ENCODE measurements around the gene ACOT7. TPM values are rescaled to one million over a fixed set of nuclear protein-coding genes. Genes with fewer than 3 reads are reported as not detected.
A peak's percentile ranks its signal among the peaks of the same experiment; 100 is the strongest.

ACOT7 gene
- total and polyA plus RNA-seq, 9 donors: 7.5 to 24.0 (median 20.5) TPM

DNA sequence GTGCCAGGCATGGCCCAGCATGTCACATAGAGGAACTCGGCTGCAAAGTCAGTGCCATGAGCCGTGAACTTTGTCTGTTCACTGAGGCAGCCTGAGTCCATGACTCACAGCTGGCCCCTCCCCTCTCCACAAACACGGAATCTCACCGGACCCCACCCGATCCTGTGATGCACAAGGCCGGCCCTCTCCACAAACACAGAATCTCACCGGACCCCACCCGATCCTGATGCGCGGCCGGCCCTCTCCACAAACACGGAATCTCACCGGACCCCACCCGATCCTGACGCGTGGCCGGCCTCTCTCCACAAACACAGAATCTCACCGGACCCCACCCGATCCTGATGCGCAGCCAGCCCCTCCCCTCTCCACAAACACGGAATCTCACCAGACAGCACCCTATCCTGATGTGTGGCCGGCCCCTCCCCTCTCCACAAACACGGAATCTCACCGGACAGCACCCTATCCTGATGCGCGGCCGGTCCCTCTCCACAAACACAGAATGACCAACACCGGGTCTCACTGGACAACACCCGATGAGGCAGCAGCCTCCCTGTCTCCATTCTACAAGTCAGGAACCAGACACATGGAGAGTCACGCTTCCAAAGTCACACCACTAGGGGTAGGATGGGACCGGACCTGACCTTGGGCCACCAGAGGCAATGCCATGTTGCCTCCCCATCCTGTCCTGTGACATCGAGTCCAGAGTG lies 93.1 kb downstream of the ACOT7 start:
- peaks cover 25% of the 10 kb centered on the region for H3K4me1 ChIP-seq (ENCODE audit: control insufficient read depth, insufficient read depth, low read length)
- no peak overlapping the region for H3K4me3 ChIP-seq (ENCODE audit: low read length)
- no peaks in the 10 kb centered on the region for H3K36me3 ChIP-seq (ENCODE audit: control insufficient read depth, insufficient read depth, low read length)
- no peaks in the 10 kb centered on the region for H3K27me3 ChIP-seq (ENCODE audit: control insufficient read depth, insufficient read depth, low read length)
- no peak for DNase-seq
- WGBS (ENCODE audit: insufficient coverage): 90% methylated on average over 23 of the region's 32 CpGs
- no peaks in the 10 kb centered on the region for H3K9me3 ChIP-seq (replicated peaks; ENCODE audit: control insufficient read depth, low read depth, low read length)
- no peak overlapping the region for H3K27ac ChIP-seq (ENCODE audit: low read length)

DNA sequence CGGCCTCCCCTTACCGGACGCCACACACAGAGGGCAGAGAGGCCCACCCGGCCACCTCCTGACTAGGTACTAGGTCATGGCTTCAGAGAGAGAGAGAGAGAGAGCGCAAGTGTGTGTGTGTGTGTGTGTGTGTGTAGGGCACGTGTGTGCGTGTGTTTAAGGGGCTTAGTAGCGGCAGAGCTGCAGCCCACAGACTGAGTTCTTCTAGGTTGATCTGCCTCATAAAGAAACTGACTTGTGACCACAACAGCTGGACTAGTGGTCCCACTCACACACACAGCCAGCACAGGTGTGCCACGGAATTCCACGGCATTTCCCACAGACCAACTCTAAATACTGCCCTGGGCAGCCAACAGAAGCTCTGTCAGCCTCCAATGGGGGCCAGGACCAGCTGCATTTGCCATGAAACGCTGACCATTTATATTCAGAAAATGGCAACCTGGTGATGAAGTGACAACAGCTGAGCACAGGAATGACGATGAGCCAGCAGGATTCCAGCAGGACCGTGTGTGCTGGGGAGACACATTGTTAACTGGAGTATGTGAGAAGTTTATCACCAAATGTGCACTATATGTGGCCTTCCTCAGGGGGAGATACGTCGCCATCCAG lies 93.9 kb downstream of the ACOT7 start:
- Histone ChIP-seq H3K4me1 (ENCODE audit: control insufficient read depth, insufficient read depth, low read length) (peaks cover 28% of the 10 kb centered on the region), H3K27ac (ENCODE audit: low read length) (peak overlapping the region; percentile 71)
- peak; percentile 55 for DNase-seq

DNA sequence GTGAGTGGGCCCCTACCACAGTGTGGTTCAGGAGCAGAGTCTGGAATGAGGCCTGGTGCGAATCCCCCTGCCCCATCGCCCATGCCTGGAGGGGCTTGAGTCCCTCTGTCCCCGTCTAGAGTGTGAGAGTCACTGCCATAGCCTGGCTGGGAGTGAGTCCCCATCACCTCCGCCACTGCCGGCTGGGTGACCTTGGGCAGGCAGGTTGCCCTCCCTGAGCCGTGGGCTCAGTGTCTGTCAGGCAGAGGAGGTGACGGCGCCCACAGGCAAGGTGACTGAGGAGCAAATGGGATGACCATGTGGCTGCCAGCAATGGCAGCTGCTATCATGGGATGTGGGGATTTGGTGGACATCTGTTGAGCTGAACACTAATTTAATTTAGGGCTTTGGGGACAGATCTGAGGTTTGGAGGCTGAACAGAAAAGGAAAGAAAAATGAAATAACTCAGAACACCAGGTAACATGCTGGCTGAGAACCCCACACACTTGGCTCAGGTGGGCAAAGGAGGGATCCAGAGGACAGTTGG lies 94.6 kb downstream of the ACOT7 start:
- Histone ChIP-seq H3K9me3 (replicated peaks; ENCODE audit: control insufficient read depth, low read depth, low read length) (no peaks in the 10 kb centered on the region), H3K4me1 (ENCODE audit: control insufficient read depth, insufficient read depth, low read length) (peaks cover 34% of the 10 kb centered on the region), H3K36me3 (ENCODE audit: control insufficient read depth, insufficient read depth, low read length) (peaks cover 2% of the 10 kb centered on the region), H3K27ac (ENCODE audit: low read length) (peak overlapping the region; percentile 71), H3K4me3 (ENCODE audit: low read length) (no peak overlapping the region), H3K27me3 (ENCODE audit: control insufficient read depth, insufficient read depth, low read length) (no peaks in the 10 kb centered on the region)
- no peak for DNase-seq
- WGBS (ENCODE audit: insufficient coverage): 90% methylated on average over 6 of the region's 8 CpGs

More for the DNA sequence above, 93.9 kb downstream of the ACOT7 start:
- no peaks in the 10 kb centered on the region for H3K9me3 ChIP-seq (replicated peaks; ENCODE audit: control insufficient read depth, low read depth, low read length)
- no peak overlapping the region for H3K4me3 ChIP-seq (ENCODE audit: low read length)
- H3K27me3 ChIP-seq (ENCODE audit: control insufficient read depth, insufficient read depth, low read length): no peaks in the 10 kb centered on the region
- H3K36me3 ChIP-seq (ENCODE audit: control insufficient read depth, insufficient read depth, low read length): no peaks in the 10 kb centered on the region
- 69% methylated on average over 6 of the region's 15 CpGs for WGBS (ENCODE audit: insufficient coverage)

DNA sequence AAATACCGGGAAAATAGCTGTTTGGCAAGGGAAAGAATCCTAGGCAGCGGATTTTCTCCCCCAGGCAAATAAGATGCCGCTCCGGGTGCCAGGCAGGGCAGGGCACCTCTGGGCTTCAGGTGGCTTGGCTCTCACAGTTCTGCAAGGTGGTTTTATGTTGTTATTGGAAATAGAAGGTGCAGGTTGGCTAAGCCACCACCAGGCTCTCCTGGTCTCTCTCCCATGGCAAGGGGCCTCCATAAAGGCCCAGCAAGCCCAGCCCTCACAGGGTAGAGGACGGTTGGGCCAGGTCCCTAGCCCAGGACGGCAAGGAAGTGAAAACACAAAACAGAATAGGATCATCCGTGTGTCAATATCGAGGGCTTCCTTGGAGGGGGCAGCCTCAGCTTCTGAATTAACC lies 95.0 kb downstream of the ACOT7 start:
- no peak overlapping the region for H3K27ac ChIP-seq (ENCODE audit: low read length)
- no peaks in the 10 kb centered on the region for H3K9me3 ChIP-seq (replicated peaks; ENCODE audit: control insufficient read depth, low read depth, low read length)
- peaks cover 4% of the 10 kb centered on the region for H3K36me3 ChIP-seq (ENCODE audit: control insufficient read depth, insufficient read depth, low read length)
- H3K4me3 ChIP-seq (ENCODE audit: low read length): no peak overlapping the region
- no peak for DNase-seq
- H3K4me1 ChIP-seq (ENCODE audit: control insufficient read depth, insufficient read depth, low read length): peaks cover 37% of the 10 kb centered on the region
- WGBS (ENCODE audit: insufficient coverage): 87% methylated on average over 5 of the region's 8 CpGs
- H3K27me3 ChIP-seq (ENCODE audit: control insufficient read depth, insufficient read depth, low read length): no peaks in the 10 kb centered on the region

DNA sequence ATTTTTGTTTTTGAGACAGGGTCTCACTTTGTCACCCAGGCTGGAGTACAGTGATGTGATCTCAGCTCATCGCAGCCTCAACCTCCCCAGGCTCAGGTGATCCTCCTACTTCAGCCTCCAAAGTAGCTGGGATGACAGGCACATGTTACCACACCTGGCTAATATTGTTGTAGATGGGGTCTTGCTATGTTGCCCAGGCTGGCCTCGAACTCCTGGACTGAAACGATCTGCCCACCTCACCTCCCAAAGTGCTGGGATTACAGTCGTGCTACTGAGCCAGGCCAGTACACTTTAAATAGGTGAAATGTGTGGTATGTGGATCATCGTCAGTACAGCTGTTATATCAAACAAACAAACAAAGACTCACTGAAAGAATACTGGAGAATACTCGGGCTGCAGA lies 97.7 kb downstream of the ACOT7 start:
- Histone ChIP-seq H3K27ac (ENCODE audit: low read length) (no peak overlapping the region), H3K4me1 (ENCODE audit: control insufficient read depth, insufficient read depth, low read length) (peaks cover 57% of the 10 kb centered on the region), H3K27me3 (ENCODE audit: control insufficient read depth, insufficient read depth, low read length) (no peaks in the 10 kb centered on the region), H3K36me3 (ENCODE audit: control insufficient read depth, insufficient read depth, low read length) (peaks cover 4% of the 10 kb centered on the region), H3K4me3 (ENCODE audit: low read length) (no peak overlapping the region), H3K9me3 (replicated peaks; ENCODE audit: control insufficient read depth, low read depth, low read length) (no peaks in the 10 kb centered on the region)
- no CpG with 5 or more reads among the region's 6 CpGs for WGBS (ENCODE audit: insufficient coverage)
- no peak for DNase-seq

DNA sequence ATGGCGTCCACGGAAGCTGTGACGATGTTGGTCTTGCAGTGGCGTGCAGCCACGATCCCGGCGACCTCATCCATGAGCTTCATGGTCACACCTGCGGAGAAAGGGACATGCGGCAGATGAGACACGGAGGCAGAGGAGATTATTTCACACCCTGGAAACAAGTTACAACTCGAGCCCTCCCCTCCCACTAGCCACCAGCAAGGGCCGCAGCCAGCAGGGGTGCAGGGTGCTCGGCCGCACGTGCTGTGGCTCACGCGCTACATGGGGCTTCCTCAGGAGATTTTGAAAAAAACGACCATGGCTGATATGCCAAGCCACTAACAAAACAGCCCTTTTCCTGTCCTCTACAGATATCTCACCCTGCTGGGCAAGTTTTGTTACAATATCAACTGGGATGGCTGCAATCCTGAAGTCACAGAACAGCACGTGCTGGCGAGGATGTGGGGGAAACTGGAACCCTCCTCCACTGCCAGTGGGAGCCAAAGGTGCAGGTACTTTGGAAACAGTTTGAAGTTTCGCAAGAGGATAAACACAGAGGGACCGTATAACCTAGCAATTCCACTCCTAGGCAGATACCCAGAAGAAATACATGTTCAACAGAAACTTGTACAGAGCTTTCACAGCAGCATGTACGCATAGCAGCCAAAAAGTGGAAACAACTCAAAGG lies 98.5 kb downstream of the ACOT7 start:
- 90% methylated on average over 18 of the region's 23 CpGs for WGBS (ENCODE audit: insufficient coverage)
- Histone ChIP-seq H3K27ac (ENCODE audit: low read length) (no peak overlapping the region), H3K36me3 (ENCODE audit: control insufficient read depth, insufficient read depth, low read length) (peaks cover 4% of the 10 kb centered on the region), H3K9me3 (replicated peaks; ENCODE audit: control insufficient read depth, low read depth, low read length) (no peaks in the 10 kb centered on the region), H3K4me1 (ENCODE audit: control insufficient read depth, insufficient read depth, low read length) (peaks cover 59% of the 10 kb centered on the region), H3K27me3 (ENCODE audit: control insufficient read depth, insufficient read depth, low read length) (no peaks in the 10 kb centered on the region), H3K4me3 (ENCODE audit: low read length) (no peak overlapping the region)
- DNase-seq: no peak

DNA sequence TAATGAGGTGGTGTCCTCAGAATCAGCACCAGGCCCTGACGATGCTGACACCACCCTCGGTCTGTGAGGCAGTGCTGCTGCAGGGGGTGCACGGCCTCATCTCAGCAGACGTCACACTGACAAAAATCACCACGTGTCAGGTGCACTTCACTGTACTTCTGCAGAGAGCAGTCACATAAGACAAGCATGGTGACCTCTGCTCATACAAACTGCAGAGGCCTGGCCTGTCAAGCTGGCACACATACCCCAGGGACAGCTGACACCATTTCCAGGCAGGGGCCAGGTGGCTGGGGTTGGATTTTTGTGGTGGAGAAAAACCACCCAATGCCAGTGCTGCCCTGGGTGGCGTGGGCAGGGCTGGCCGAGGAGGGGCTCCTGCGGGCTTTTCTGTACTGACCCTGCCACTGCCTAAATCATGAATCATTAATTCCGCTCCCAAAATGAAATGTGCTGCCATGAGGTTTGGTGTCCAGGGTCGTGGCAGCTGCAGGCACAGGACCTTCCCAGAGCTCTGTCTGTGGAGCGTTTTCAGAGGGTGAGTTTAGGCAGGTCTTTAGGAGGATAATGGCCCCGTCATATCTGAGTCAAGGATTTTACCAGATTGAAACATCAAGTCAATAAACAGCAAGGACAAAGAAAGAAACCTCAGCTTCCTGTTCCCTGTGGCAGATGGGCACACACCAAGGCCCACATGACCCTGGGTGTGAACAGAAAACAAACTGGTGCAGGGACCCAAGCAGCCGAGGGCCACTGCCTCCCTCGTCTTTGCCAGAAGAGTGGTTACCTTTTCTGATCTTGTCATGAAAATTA lies 99.3 kb downstream of the ACOT7 start:
- WGBS (ENCODE audit: insufficient coverage): 85% methylated on average over 12 of the region's 14 CpGs
- H3K36me3 ChIP-seq (ENCODE audit: control insufficient read depth, insufficient read depth, low read length): peaks cover 4% of the 10 kb centered on the region
- DNase-seq: peak; percentile 61
- no peaks in the 10 kb centered on the region for H3K27me3 ChIP-seq (ENCODE audit: control insufficient read depth, insufficient read depth, low read length)
- H3K4me1 ChIP-seq (ENCODE audit: control insufficient read depth, insufficient read depth, low read length): peaks cover 54% of the 10 kb centered on the region
- no peaks in the 10 kb centered on the region for H3K9me3 ChIP-seq (replicated peaks; ENCODE audit: control insufficient read depth, low read depth, low read length)
- peak overlapping the region; percentile 78 for H3K27ac ChIP-seq (ENCODE audit: low read length)
- no peak overlapping the region for H3K4me3 ChIP-seq (ENCODE audit: low read length)

DNA sequence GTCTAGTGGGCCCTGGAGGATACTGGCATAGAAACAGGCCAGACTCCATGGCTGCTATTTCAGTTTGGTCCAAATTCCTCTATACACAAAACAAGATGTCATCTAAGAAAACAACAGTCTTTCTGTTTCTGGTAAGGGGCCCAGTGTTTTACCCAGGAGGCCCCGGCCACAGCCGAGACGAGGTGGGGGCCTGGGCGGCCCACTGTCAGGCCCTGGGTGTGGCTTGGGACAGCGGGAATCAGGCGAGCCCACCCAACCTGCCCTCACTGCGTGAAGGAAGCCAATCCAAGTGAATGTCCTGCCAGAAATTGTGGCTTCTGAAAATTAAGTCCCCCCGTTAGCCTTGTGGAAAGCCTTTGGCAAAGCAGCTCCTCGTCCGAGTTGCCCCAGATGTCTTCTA lies 101.5 kb downstream of the ACOT7 start:
- H3K27ac ChIP-seq (ENCODE audit: low read length): peak overlapping the region; percentile 62
- peaks cover 60% of the 10 kb centered on the region for H3K4me1 ChIP-seq (ENCODE audit: control insufficient read depth, insufficient read depth, low read length)
- peaks cover 4% of the 10 kb centered on the region for H3K36me3 ChIP-seq (ENCODE audit: control insufficient read depth, insufficient read depth, low read length)
- peak; percentile 72 for DNase-seq
- H3K9me3 ChIP-seq (replicated peaks; ENCODE audit: control insufficient read depth, low read depth, low read length): no peaks in the 10 kb centered on the region
- no peaks in the 10 kb centered on the region for H3K27me3 ChIP-seq (ENCODE audit: control insufficient read depth, insufficient read depth, low read length)
- no peak overlapping the region for H3K4me3 ChIP-seq (ENCODE audit: low read length)
- 56% methylated on average over 10 of the region's 10 CpGs for WGBS (ENCODE audit: insufficient coverage)

DNA sequence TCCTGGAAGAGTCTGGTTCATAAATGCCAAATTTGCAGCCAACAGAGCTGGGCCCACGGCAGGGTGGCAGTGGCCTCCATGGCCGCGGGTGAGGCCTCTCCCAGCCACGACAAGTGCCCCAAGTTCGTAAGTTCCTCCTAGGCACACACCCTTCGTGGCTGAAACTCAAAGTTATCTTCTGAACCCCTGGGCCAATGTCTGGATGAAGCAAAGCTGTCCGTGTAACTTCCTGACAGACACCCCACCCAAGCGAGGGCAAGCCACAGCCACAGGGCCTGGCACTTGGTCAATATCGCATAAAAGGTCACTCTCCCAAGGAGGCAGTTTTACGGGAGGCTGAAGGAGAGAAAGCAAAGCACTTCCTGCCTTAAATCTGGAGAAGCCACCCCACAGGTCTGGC lies 104.9 kb downstream of the ACOT7 start:
- H3K9me3 ChIP-seq (replicated peaks; ENCODE audit: control insufficient read depth, low read depth, low read length): no peaks in the 10 kb centered on the region
- H3K4me3 ChIP-seq (ENCODE audit: low read length): no peak overlapping the region
- no peak overlapping the region for H3K27ac ChIP-seq (ENCODE audit: low read length)
- no peak for DNase-seq
- 87% methylated on average over 8 of the region's 10 CpGs for WGBS (ENCODE audit: insufficient coverage)
- peaks cover 47% of the 10 kb centered on the region for H3K4me1 ChIP-seq (ENCODE audit: control insufficient read depth, insufficient read depth, low read length)
- H3K27me3 ChIP-seq (ENCODE audit: control insufficient read depth, insufficient read depth, low read length): no peaks in the 10 kb centered on the region
- no peaks in the 10 kb centered on the region for H3K36me3 ChIP-seq (ENCODE audit: control insufficient read depth, insufficient read depth, low read length)

Data from muscle of leg (tissue), 11 donors.